HL-60 (cell line): ENCODE data around the gene PRKCE.

ENCODE experiments used
- DNase-seq, 2 experiments: peaks; one replicate each; pipeline ENCODE4 v3.0.0-alpha.2; 2010 to 2020; ENCODE audit warnings: low read depth in 1 of 2, low spot score in 1 of 2
- H3K27ac ChIP-seq: fragments of 250-450 bp; sonication (Bioruptor Pico); replicated peaks from 2 replicates; pipeline ENCODE4 v1.5.1; 2020; ENCODE audit warnings: mild to moderate bottlenecking, moderate library complexity
- H3K27me3 ChIP-seq: fragments of 250-450 bp; sonication (Bioruptor Pico); 2 replicates; pipeline ENCODE4 v1.5.1; 2021; ENCODE audit warnings: mild to moderate bottlenecking, moderate library complexity; ENCODE audit not compliant: insufficient read depth, poor library complexity, severe bottlenecking
- H3K4me3 ChIP-seq: replicated peaks from 2 replicates; pipeline ENCODE4 v1.5.1; 2011; ENCODE audit warnings: mild to moderate bottlenecking, control low read depth, low read length; ENCODE audit not compliant: insufficient read depth
- CTCF ChIP-seq: IDR thresholded peaks from one replicate; pipeline ENCODE4 v1.5.1; 2011; ENCODE audit warnings: low read length, control low read depth, inconsistent platforms; ENCODE audit not compliant: insufficient read depth
- GABPA ChIP-seq: IDR thresholded peaks from 2 replicates; pipeline ENCODE4 v1.6.1; 2012; ENCODE audit warnings: low read depth
- POLR2AphosphoS5 ChIP-seq: IDR thresholded peaks from 2 replicates; pipeline ENCODE4 v1.6.1; 2012; ENCODE audit warnings: low read depth
- REST ChIP-seq: IDR thresholded peaks from 2 replicates; pipeline ENCODE4 v1.6.1; 2012; ENCODE audit warnings: low read depth; ENCODE audit not compliant: insufficient replicate concordance
- SPI1 ChIP-seq: IDR thresholded peaks from 2 replicates; pipeline ENCODE4 v1.6.1; 2012; ENCODE audit warnings: low read depth, mild to moderate bottlenecking, borderline replicate concordance

The PRKCE gene

GRCh38 chr2:46147626-46148368, 496.3 kb downstream of the PRKCE start:
- no peak overlapping the region for H3K4me3 ChIP-seq
- DNase-seq: no peak
- H3K27ac ChIP-seq: no peak overlapping the region
- no peaks in the 10 kb centered on the region for H3K27me3 ChIP-seq
- TF ChIP-seq CTCF (no peak), REST (no peak), POLR2AphosphoS5 (no peak), GABPA (no peak), SPI1 (no peak)

- TF ChIP-seq CTCF: no peak
- no peak for TF ChIP-seq SPI1
- TF ChIP-seq GABPA: no peak
- no peak for TF ChIP-seq POLR2AphosphoS5
- no peak for TF ChIP-seq REST
- no peak for DNase-seq
- no peak overlapping the region for H3K27ac ChIP-seq
- no peak overlapping the region for H3K4me3 ChIP-seq
- no peaks in the 10 kb centered on the region for H3K27me3 ChIP-seq
These were observed 496.9 kb downstream of the PRKCE start for GRCh38 chr2:46148369-46148736.

GRCh38 chr2:46150445-46150955, 499.0 kb downstream of the PRKCE start:
- Histone ChIP-seq H3K27me3 (no peaks in the 10 kb centered on the region), H3K4me3 (no peak overlapping the region), H3K27ac (no peak overlapping the region)
- TF ChIP-seq CTCF (no peak), GABPA (no peak), SPI1 (no peak), POLR2AphosphoS5 (no peak), REST (no peak)
- no peak for DNase-seq
